Spinal cord (tissue), 10 donors: ENCODE measurements around the gene ARL4D. TPM values are rescaled to one million over a fixed set of nuclear protein-coding genes. Genes with fewer than 3 reads are reported as not detected.
A peak's percentile ranks its signal among the peaks of the same experiment; 100 is the strongest.

Experiments used
- DNase-seq, 6 donors: peaks; one replicate each; pipeline versions ENCODE4 v3.0.0 to v3.0.0-alpha.2; 2013 to 2015; ENCODE audit warnings: low spot score in 6 of 6, low read depth in 4 of 6
- H3K27ac ChIP-seq: one replicate; pipeline ENCODE4 v1.5.1; 2013; ENCODE audit warnings: low read depth, low read length, control low read depth
- H3K27me3 ChIP-seq: one replicate; pipeline ENCODE4 v1.6.1; 2013; ENCODE audit warnings: low read length; ENCODE audit not compliant: control insufficient read depth, insufficient read depth
- H3K36me3 ChIP-seq: one replicate; pipeline ENCODE4 v1.6.1; 2013; ENCODE audit warnings: low read length; ENCODE audit not compliant: control insufficient read depth, insufficient read depth
- H3K4me1 ChIP-seq: one replicate; pipeline ENCODE4 v1.6.1; 2013; ENCODE audit warnings: low read length; ENCODE audit not compliant: control insufficient read depth, insufficient read depth
- H3K4me3 ChIP-seq: one replicate; pipeline ENCODE4 v1.5.1; 2013; ENCODE audit warnings: low read depth, low read length, control low read depth
- H3K9me3 ChIP-seq: one replicate; pipeline ENCODE4 v1.6.1; 2013; ENCODE audit warnings: low read length; ENCODE audit not compliant: control insufficient read depth, insufficient read depth
- WGBS: methylation state at CpG from one replicate; pipeline ENCODE4 v1.1.5; 2013; ENCODE audit warnings: missing lambda C conversion rate; ENCODE audit not compliant: insufficient coverage; 5-methylcytosine and 5-hydroxymethylcytosine counted together
- polyA plus RNA-seq, 2 donors: library from polyadenylated mRNA; unstranded; fragments of 120-200 nt; gene quantifications; one replicate each; pipeline ENCODE4 v1.2.1, GENCODE V29; 2013; ENCODE audit not compliant: insufficient read length in 2 of 2
- total RNA-seq, 2 donors: library from RNA; depleted of rRNA in 1 of 2; stranded (reverse); fragments of 120-200 nt in 1 of 2; fragments of >200 nt in 1 of 2; gene quantifications; one replicate each; pipeline versions ENCODE4 v1.2.3 to v1.2.4, GENCODE V29; 2013 to 2014
- donor health status: healthy.

ARL4D gene
- total and polyA plus RNA-seq, 4 donors, result 13.3 to 29.3 (median 16.7) TPM

DNA sequence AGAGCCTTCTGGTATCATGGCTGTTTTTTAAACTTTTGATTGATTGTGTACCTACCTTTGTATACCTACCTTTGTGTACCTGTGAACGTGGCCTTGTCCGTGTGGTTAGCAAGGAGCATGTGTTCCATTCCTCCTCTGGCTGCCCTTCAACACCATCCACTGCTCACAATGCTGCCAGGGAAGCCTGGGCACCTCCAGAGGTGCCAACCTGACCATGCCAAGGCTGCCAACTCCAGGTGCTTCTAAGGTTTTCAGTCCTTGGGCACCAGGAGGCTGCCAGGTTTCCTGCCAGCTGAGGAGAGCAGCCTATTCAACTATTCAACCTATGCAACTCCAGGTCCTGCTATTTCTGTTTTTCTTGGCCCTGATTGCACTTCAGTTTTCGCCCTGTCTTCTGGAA is 17.6 kb upstream of the ARL4D start:
- WGBS, result 86% methylated on average over 2 of the region's 3 CpGs
- H3K4me3 ChIP-seq, result no peak overlapping the region
- H3K9me3 ChIP-seq, result peaks cover 2% of the 10 kb centered on the region
- no peaks in the 10 kb centered on the region for H3K27me3 ChIP-seq
- peaks cover 4% of the 10 kb centered on the region for H3K36me3 ChIP-seq
- H3K4me1 ChIP-seq, result no peaks in the 10 kb centered on the region
- H3K27ac ChIP-seq, result no peak overlapping the region
- DNase-seq, result no peak

DNA sequence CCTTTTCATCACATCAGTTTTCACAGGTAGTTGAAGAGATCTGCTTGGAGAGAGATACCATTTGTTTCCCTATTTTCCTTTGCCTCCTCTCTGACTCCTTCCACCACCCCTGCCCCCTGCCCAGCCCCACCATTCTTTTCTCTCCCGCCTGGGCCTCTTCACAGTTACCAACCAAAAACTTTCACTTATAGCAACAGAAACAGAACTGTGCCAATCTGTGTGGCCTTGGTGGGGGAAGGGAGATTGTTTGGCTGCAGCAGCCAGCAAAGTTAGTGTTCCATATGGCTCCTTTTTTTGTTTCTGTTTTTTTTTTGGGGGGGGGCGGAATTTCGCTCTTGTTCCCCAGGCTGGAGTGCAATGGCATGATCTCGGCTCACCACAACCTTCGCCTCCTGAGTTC is 17.2 kb upstream of the ARL4D start:
- no CpG with 5 or more reads among the region's 5 CpGs for WGBS
- DNase-seq, result no peak
- Histone ChIP-seq H3K36me3 (peaks cover 4% of the 10 kb centered on the region), H3K9me3 (peaks cover 2% of the 10 kb centered on the region), H3K27me3 (no peaks in the 10 kb centered on the region), H3K4me3 (no peak overlapping the region), H3K27ac (no peak overlapping the region), H3K4me1 (no peaks in the 10 kb centered on the region)

DNA sequence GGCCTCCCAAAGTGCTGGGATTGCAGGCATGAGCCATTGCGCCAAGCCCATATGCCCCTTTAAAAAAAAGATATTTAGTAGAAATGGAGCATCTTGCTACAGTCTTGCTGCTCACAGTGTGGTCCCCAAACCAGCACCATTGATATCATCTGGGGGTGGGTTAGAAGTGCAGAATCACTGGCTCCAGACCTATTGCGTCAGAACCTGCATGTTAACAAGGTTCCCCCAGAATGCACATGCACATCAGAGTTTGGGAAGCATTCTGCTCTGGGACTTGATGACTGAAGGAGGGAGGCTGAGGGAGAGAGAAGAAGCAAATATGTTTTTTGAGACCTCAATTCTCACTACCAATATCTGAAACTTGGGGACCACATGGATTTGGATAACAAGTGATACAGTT is 16.0 kb upstream of the ARL4D start:
- no peaks in the 10 kb centered on the region for H3K27me3 ChIP-seq
- no CpG with 5 or more reads among the region's 2 CpGs for WGBS
- H3K36me3 ChIP-seq, result peaks cover 4% of the 10 kb centered on the region
- H3K4me3 ChIP-seq, result no peak overlapping the region
- DNase-seq, result no peak
- peaks cover 5% of the 10 kb centered on the region for H3K4me1 ChIP-seq
- H3K9me3 ChIP-seq, result peaks cover 2% of the 10 kb centered on the region
- no peak overlapping the region for H3K27ac ChIP-seq

DNA sequence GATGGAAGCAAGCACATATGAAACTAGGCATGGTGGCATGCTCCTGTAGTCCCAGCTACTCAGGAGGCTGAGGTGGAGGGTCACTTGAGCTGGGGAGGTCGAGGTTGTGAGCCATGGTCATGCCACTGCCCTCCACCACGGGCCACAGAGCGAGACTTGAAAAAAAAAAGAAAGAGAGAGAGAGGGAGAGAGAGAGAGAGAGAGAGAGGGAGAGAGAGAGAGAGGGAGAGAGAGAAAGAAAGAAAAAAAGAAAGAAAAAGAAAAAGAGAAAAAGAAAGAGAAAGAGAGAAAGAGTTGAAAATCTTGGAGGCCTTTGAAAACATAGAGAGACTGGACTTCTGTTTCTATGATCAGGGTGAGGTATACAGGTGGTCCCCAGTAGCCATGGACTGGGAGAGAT is 15.4 kb upstream of the ARL4D start:
- no peak for DNase-seq
- peaks cover 4% of the 10 kb centered on the region for H3K36me3 ChIP-seq
- no peak overlapping the region for H3K4me3 ChIP-seq
- no peaks in the 10 kb centered on the region for H3K27me3 ChIP-seq
- peaks cover 8% of the 10 kb centered on the region for H3K4me1 ChIP-seq
- peaks cover 2% of the 10 kb centered on the region for H3K9me3 ChIP-seq
- no peak overlapping the region for H3K27ac ChIP-seq
- 81% methylated on average over 3 of the region's 3 CpGs for WGBS

DNA sequence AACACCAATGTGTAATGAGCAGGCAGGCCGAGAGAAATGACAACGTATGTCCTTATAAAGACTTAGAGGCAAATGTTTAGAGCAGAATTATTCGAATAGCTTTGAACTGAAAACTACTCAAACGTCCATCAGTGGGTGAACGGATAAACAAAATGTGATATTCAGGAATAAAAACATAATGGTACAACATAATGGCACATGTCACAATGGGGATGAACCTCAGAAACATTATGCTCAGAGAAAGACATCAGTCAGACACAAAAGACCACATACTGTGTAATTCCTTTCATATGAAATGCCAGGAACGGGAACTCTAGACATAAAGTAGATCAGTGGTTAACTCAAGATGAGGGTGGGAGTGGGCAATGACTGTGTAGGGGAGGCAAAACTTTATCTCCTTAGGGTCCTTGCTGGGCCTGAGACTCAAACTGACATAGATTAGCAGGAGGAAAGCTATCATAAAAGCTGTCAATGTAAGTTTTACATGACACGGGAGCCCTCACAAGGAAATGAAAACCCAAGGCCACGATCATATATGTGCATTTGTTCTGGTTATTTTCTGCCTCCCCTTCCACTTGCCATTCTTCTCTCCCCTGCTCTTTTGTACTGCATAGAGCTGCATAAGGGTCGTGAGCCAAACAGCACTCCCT is 14.8 kb upstream of the ARL4D start:
- peaks cover 13% of the 10 kb centered on the region for H3K4me1 ChIP-seq
- no peak overlapping the region for H3K27ac ChIP-seq
- peaks cover 2% of the 10 kb centered on the region for H3K9me3 ChIP-seq
- DNase-seq, result no peak
- no peaks in the 10 kb centered on the region for H3K27me3 ChIP-seq
- peaks cover 1% of the 10 kb centered on the region for H3K36me3 ChIP-seq
- no peak overlapping the region for H3K4me3 ChIP-seq
- WGBS, result 63% methylated on average over 4 of the region's 9 CpGs

DNA sequence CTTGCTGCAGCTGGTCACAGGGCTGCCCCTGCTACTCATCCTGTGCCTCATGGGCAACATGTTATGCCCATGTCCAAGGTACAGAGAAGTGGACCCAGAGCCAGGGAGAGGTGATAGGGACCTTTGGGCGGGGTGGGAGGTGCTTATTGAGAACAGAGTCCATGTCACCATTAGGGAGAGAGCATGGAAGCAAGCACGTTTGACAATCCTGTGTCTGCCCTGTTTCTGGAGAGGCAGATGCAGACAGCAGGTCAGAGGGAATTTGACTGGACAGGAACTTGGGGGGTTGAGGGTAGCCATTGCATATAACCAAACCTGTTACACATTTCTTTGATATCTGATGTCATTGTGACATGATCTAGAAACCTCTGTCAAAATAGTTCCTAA is 14.3 kb upstream of the ARL4D start:
- H3K36me3 ChIP-seq, result no peaks in the 10 kb centered on the region
- DNase-seq, result no peak
- peaks cover 18% of the 10 kb centered on the region for H3K4me1 ChIP-seq
- whole genome bisulfite sequencing, result 31% methylated on average over 2 of the region's 2 CpGs
- no peak overlapping the region for H3K27ac ChIP-seq
- H3K27me3 ChIP-seq, result no peaks in the 10 kb centered on the region
- no peak overlapping the region for H3K4me3 ChIP-seq
- H3K9me3 ChIP-seq, result peaks cover 2% of the 10 kb centered on the region

DNA sequence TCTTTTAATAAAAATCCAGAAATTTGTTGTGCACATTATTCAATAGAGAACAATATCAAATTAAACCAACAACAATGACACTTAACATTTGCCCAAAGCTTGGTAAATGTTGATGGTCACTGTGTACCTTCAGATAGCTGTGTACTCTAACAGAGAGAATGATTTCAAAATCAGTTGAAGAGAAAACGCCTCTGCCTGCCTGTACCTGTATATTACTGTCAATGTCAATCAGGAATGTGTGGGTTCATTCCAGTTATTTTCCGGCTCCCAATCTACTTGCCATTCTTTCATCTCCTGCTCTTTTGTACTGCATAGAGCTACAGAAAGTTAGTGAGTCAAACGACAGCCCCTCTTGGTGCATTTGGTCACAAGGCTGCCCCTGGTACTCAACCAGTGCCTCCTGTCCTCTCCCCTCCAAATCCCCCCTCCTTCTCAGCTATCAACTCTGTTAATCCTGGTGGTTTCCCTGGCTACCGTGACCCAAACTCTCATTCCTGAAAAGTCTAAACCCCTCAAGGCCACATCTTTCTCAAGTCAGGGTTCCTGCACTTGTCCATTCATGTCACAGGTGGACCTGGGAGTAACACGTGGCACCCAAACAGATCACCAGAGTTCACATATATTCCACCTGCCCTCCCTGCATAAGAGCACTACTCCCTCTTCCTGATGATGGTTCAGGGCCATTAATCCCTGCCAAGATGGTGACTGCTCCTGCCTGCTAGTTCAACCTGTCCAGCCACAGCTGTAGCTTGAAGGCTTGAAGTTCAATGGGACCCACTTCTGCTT is 13.6 kb upstream of the ARL4D start:
- Histone ChIP-seq H3K36me3 (no peaks in the 10 kb centered on the region), H3K27ac (no peak overlapping the region), H3K27me3 (no peaks in the 10 kb centered on the region), H3K9me3 (no peaks in the 10 kb centered on the region), H3K4me1 (peaks cover 24% of the 10 kb centered on the region), H3K4me3 (no peak overlapping the region)
- WGBS, result 47% methylated on average over 4 of the region's 5 CpGs
- DNase-seq, result no peak

DNA sequence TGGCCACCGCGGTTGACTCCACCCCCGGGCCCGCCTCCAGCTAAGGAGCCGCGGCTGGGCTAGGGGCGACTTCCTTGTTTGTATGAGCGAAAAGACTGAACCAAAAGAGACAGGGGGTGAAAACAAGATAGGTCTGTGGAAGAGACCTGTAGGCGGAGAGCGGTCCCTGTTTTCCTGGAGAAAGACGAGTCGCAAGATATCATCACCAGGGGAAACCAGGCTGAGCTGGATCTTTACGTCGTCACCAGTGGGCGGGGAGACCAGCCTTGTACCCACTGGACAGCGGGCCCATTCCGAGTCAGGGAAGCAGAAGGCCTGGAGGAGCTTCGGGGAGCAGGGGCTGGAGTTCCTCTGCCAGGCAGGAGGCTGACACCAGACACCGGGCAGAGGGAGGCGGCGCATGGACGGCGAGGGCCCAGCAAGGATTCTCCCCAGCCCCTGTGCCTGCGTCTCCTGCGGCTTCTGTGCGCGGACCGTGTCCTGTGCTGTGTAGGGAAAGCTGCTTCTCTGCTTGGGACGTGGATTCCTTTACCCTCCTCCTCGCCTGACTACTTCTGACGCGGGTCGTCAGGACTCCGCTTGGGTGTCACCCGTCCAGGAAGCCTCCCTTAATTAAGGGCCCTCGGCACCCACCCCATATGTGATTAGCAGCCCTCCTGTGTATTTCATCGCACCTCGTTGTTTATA is 10.3 kb upstream of the ARL4D start:
- Histone ChIP-seq H3K9me3 (no peaks in the 10 kb centered on the region), H3K36me3 (no peaks in the 10 kb centered on the region), H3K27ac (peak overlapping the region; percentile 100), H3K27me3 (no peaks in the 10 kb centered on the region), H3K4me1 (peaks cover 24% of the 10 kb centered on the region), H3K4me3 (peak overlapping the region; percentile 81)
- 0% methylated on average over 38 of the region's 38 CpGs for WGBS
- DNase-seq, result peak; percentile 85 to 97 (median 92)

DNA sequence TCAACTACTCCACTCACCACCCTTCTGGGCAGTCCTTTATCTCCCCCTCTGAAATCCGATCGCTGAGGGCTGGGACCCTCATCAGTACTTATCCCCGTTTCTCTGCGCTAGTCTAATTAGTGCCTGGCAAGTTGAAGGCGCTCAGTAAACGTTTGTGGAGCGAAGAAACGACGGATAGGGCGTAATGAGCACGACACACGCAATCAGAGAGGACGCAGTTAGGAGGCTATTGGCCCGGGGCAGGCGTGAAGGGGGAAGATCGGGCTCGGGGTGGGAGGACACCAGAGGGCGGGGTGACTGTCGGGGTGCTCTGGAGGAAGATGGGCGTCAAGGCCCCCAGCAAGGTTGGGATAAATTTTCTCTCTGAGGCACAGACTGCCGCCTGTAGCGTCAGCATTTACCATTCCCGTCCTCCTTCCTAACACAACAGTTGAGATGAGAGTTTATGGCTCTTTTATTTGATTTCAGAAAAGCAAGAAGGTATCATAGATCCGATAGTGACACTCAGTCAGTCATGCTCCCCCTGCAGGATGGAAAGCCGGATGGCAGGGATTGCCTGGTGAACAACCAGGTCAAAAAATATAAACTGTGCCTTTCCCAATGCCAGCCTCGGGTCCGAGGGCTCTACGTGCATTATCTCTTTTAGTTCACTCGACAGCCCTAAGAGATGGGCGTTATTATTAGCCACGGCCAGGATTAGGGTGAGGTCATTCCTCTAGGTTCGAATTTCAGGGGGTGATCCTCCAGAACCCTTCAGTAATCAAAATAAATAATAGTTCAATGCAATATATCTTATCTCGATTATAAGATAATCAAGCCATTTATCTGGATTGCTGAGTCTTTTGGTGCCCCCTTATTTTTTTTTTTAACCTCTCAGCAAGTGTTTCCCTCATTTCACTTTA is 9.5 kb upstream of the ARL4D start:
- Histone ChIP-seq H3K27me3 (no peaks in the 10 kb centered on the region), H3K36me3 (no peaks in the 10 kb centered on the region), H3K4me3 (peak overlapping the region; percentile 81), H3K9me3 (no peaks in the 10 kb centered on the region), H3K4me1 (peaks cover 28% of the 10 kb centered on the region), H3K27ac (peak overlapping the region; percentile 100)
- peak in 4 of 6 donors; percentile 64 to 95 (median 88) for DNase-seq
- 0% methylated on average over 24 of the region's 33 CpGs for WGBS
